Fibroblast of upper back skin (primary cell): ENCODE measurements around the gene YTHDF1.

Experiments used
- DNase-seq: peaks from one replicate; pipeline ENCODE4 v3.0.0-alpha.2; 2013

Gene YTHDF1

GRCh38 chr20:63204362-63204761, 11.6 kb downstream of the YTHDF1 start:
- DNase-seq: no peak

- no peak for DNase-seq
These were observed 13.0 kb downstream of the YTHDF1 start for GRCh38 chr20:63202811-63203526.

GRCh38 chr20:63202021-63202420, 13.9 kb downstream of the YTHDF1 start:
- no peak for DNase-seq

GRCh38 chr20:63198606-63199005, 17.3 kb downstream of the YTHDF1 start:
- no peak for DNase-seq

GRCh38 chr20:63196768-63197470, 19.0 kb downstream of the YTHDF1 start:
- no peak for DNase-seq

GRCh38 chr20:63194797-63195173, 21.1 kb downstream of the YTHDF1 start:
- DNase-seq: no peak

- DNase-seq: no peak
These were observed 21.7 kb downstream of the YTHDF1 start for GRCh38 chr20:63194007-63194796.

GRCh38 chr20:63192721-63193120, 23.2 kb downstream of the YTHDF1 start:
- DNase-seq: no peak

- DNase-seq: no peak
These were observed 24.5 kb downstream of the YTHDF1 start for GRCh38 chr20:63191400-63191799.

GRCh38 chr20:63190828-63191227, 25.1 kb downstream of the YTHDF1 start:
- DNase-seq: no peak

- no peak for DNase-seq
These were observed 25.9 kb downstream of the YTHDF1 start for GRCh38 chr20:63189846-63190559.

- DNase-seq: no peak
These were observed 26.6 kb downstream of the YTHDF1 start for GRCh38 chr20:63189322-63189642.

GRCh38 chr20:63188641-63189321, 27.1 kb downstream of the YTHDF1 start:
- DNase-seq: no peak

GRCh38 chr20:63188159-63188442, 27.8 kb downstream of the YTHDF1 start:
- DNase-seq: no peak

GRCh38 chr20:63187338-63188158, 28.4 kb downstream of the YTHDF1 start:
- DNase-seq: no peak

GRCh38 chr20:63186528-63187316, 29.2 kb downstream of the YTHDF1 start:
- DNase-seq: no peak

- DNase-seq: no peak
These were observed 29.8 kb downstream of the YTHDF1 start for GRCh38 chr20:63186084-63186483.

GRCh38 chr20:63185215-63185796, 30.6 kb downstream of the YTHDF1 start:
- no peak for DNase-seq

- DNase-seq: peak; percentile 9
These were observed 32.3 kb downstream of the YTHDF1 start for GRCh38 chr20:63183422-63184146.

GRCh38 chr20:63182946-63183415, 33.0 kb downstream of the YTHDF1 start:
- no peak for DNase-seq
